A549 (cell line): ENCODE results near the gene ZNF532. TPM values are rescaled to one million over a fixed set of nuclear protein-coding genes. Genes with fewer than 3 reads are reported as not detected.

Experiments
- ATAC-seq, 2 experiments: fragments of 200-7000 bp in 1 of 2; fragments of >200 bp in 1 of 2; cut with Nextera tagmentation in 1 of 2; cut with Tn5 transposase in 1 of 2; 3 replicates each; pipeline versions ENCODE4 v1.8.0 to v1.9.1; 2018 to 2020; ENCODE audit warnings: mild to moderate bottlenecking in 1 of 2, moderate library complexity in 1 of 2
- CTCF ChIA-PET: fragments of 300-600 bp; sonication (Branson Sonifier 250); formaldehyde crosslinking; extraction: SDS; loops from one replicate; lab custom pipeline; 2021; ENCODE audit warnings: antibody characterized with exemption, inconsistent platforms; lab: Yijun Ruan, JAX
- POLR2A ChIA-PET: fragments of 350-600 bp; formaldehyde crosslinking; extraction: SDS; loops from one replicate; lab custom pipeline; 2021; ENCODE audit warnings: antibody characterized with exemption, inconsistent platforms; lab: Yijun Ruan, JAX
- DNase-seq, 2 experiments: peaks; one replicate each; pipeline versions ENCODE4 v3.0.0 to v3.0.0-alpha.2; 2011 to 2016; ENCODE audit warnings: low read depth in 1 of 2, low spot score in 1 of 2
- FAIRE-seq: peaks from 2 replicates; lab custom pipeline; 2011; peaks lifted over from hg19 to GRCh38; lab: Jason Lieb, UNC
- H3K27ac ChIP-seq, 2 experiments: fragments of >200 bp; sonication (Bioruptor Twin); formaldehyde crosslinking; 3 replicates each; pipeline ENCODE4 v1.5.1; 2016 to 2017
- H3K4me1 ChIP-seq: fragments of >200 bp; sonication (Bioruptor Twin); formaldehyde crosslinking; 3 replicates; pipeline ENCODE4 v1.6.1; 2016
- H3K4me2 ChIP-seq: fragments of >200 bp; sonication (Bioruptor Twin); formaldehyde crosslinking; 3 replicates; pipeline ENCODE4 v1.6.1; 2016
- H3K4me3 ChIP-seq: fragments of >200 bp; sonication (Bioruptor Twin); formaldehyde crosslinking; 3 replicates; pipeline ENCODE4 v1.5.1; 2016
- H3K9me3 ChIP-seq: fragments of >200 bp; sonication (Bioruptor Twin); formaldehyde crosslinking; 3 replicates; pipeline ENCODE4 v1.6.1; 2016
- CBX2 ChIP-seq: fragments of 200-600 bp; sonication (generic); IDR thresholded peaks from 2 replicates; pipeline ENCODE4 v1.6.1; 2016; ENCODE audit warnings: low read depth, mild to moderate bottlenecking, borderline replicate concordance
- CBX8 ChIP-seq: fragments of 200-600 bp; sonication (generic); IDR thresholded peaks from 2 replicates; pipeline ENCODE4 v1.6.1; 2016
- CTCF ChIP-seq: fragments of >200 bp; sonication (Bioruptor Twin); formaldehyde crosslinking; IDR thresholded peaks from 3 replicates; pipeline ENCODE4 v1.5.1; 2016
- EHF ChIP-seq: fragments of 250-450 bp; sonication (Bioruptor Pico); IDR thresholded peaks from 2 replicates; pipeline ENCODE4 v1.5.0; 2020; ENCODE audit warnings: mild to moderate bottlenecking
- EHMT2 ChIP-seq: fragments of 200-600 bp; sonication (generic); IDR thresholded peaks from 2 replicates; pipeline ENCODE4 v1.6.1; 2016; ENCODE audit warnings: antibody characterized with exemption, low read depth, mild to moderate bottlenecking, moderate library complexity
- EP300 ChIP-seq, 2 experiments: fragments of >200 bp; sonication (Bioruptor Twin); formaldehyde crosslinking; IDR thresholded peaks; 2 replicates in 1 of 2; 3 replicates in 1 of 2; pipeline ENCODE4 v1.6.1; 2016 to 2017
- GATA3 ChIP-seq: IDR thresholded peaks from 2 replicates; pipeline ENCODE4 v1.6.1; 2012; ENCODE audit warnings: borderline replicate concordance
- HMGXB4 ChIP-seq: fragments of 250-450 bp; sonication (Bioruptor Pico); IDR thresholded peaks from 2 replicates; pipeline ENCODE4 v1.5.0; 2021; ENCODE audit warnings: mild to moderate bottlenecking, moderate library complexity, borderline replicate concordance
- KDM5A ChIP-seq: fragments of 200-600 bp; sonication (generic); IDR thresholded peaks from 2 replicates; pipeline ENCODE4 v1.6.1; 2016; ENCODE audit warnings: antibody characterized with exemption, mild to moderate bottlenecking
- MAZ ChIP-seq: fragments of 150-350 bp; IDR thresholded peaks from 2 replicates; pipeline ENCODE4 v1.6.1; 2014; ENCODE audit warnings: antibody characterized with exemption, low read depth, low read length, borderline replicate concordance
- NFE2L2 ChIP-seq: fragments of 150-350 bp; conservative IDR thresholded peaks from 2 replicates; pipeline ENCODE4 v1.6.1; 2014; ENCODE audit warnings: low read length
- NPAS2 ChIP-seq: fragments of 250-450 bp; sonication (Bioruptor Pico); IDR thresholded peaks from 2 replicates; pipeline ENCODE4 v1.8.0; 2022; ENCODE audit warnings: mild to moderate bottlenecking, moderate library complexity, borderline replicate concordance
- PHF8 ChIP-seq: fragments of 200-600 bp; sonication (generic); IDR thresholded peaks from 2 replicates; pipeline ENCODE4 v1.6.1; 2016; ENCODE audit warnings: low read depth, mild to moderate bottlenecking, antibody characterized with exemption, moderate library complexity, borderline replicate concordance
- RAD21 ChIP-seq, 2 experiments: fragments of >200 bp in 1 of 2; sonication (Bioruptor Twin) in 1 of 2; formaldehyde crosslinking in 1 of 2; IDR thresholded peaks in 1 of 2; conservative IDR thresholded peaks in 1 of 2; 2 replicates in 1 of 2; 3 replicates in 1 of 2; pipeline ENCODE4 v1.6.1; 2012 to 2018; ENCODE audit warnings: inconsistent platforms in 1 of 2
- TP53 ChIP-seq: fragments of 250-450 bp; sonication (Bioruptor Pico); IDR thresholded peaks from 2 replicates; pipeline ENCODE4 v1.5.0; 2021; ENCODE audit warnings: mild to moderate bottlenecking, moderate library complexity
- WGBS: methylation state at CpG from one replicate; pipeline ENCODE4 v1.1.6; 2017; ENCODE audit errors: missing lambda C conversion rate; 5-methylcytosine and 5-hydroxymethylcytosine counted together
- polyA plus RNA-seq, 4 experiments: library from polyadenylated mRNA; depleted of rRNA in 3 of 4; stranded (reverse); fragments of >200 nt; fragmentation: RNase III in 1 of 4; extraction: RNeasy Plus Mini Kit Qiagen cat#74134 plus additional on column Dnase treatment in 1 of 4; gene quantifications; 2 replicates in 3 of 4; 3 replicates in 1 of 4; pipeline ENCODE4 v1.2.3, GENCODE V29; 2011 to 2017
- TF ChIP-seq, protein P1 (sequence below): fragments of 450-650 bp; IDR thresholded peaks from 2 replicates; pipeline ENCODE4 v1.6.1; 2014; ENCODE audit warnings: antibody characterized with exemption
- TF ChIP-seq, protein P2 (sequence below): fragments of 250-450 bp; sonication (Bioruptor Pico); IDR thresholded peaks from 2 replicates; pipeline ENCODE4 v1.5.0; 2020; ENCODE audit warnings: low read depth, mild to moderate bottlenecking, moderate library complexity
- TF ChIP-seq, protein P3 (sequence below): fragments of >200 bp; sonication (Bioruptor Twin); formaldehyde crosslinking; IDR thresholded peaks from 3 replicates; pipeline ENCODE4 v1.6.1; 2016

Gene ZNF532
- polyA plus RNA-seq, 2 of the 4 experiments (the other 2 are of a cell fraction), result 26.8 to 64.6 TPM

GRCh38 chr18:58967751-58968254 is 103.1 kb downstream of the ZNF532 start:
- TF ChIP-seq NPAS2 (CRISPR knock-in tag), result no peak
- 86% methylated on average over 5 of the region's 5 CpGs for WGBS

GRCh38 chr18:58970943-58971790 is 106.5 kb downstream of the ZNF532 start:
- WGBS, result 89% methylated on average over 14 of the region's 14 CpGs
- TF ChIP-seq, protein P1, sequence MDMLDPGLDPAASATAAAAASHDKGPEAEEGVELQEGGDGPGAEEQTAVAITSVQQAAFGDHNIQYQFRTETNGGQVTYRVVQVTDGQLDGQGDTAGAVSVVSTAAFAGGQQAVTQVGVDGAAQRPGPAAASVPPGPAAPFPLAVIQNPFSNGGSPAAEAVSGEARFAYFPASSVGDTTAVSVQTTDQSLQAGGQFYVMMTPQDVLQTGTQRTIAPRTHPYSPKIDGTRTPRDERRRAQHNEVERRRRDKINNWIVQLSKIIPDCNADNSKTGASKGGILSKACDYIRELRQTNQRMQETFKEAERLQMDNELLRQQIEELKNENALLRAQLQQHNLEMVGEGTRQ, result no peak
- no peak for TF ChIP-seq TP53 (CRISPR knock-in tag)
- no peak for TF ChIP-seq EHMT2
- TF ChIP-seq GATA3, result no peak
- TF ChIP-seq CTCF, result no peak
- no peak for TF ChIP-seq RAD21 (conservative IDR thresholded peaks at IDR 0.05 in 1 of 2, IDR thresholded peaks at IDR 0.05 in 1 of 2)
- TF ChIP-seq NFE2L2, result no peak
- no peak for TF ChIP-seq EP300 (IDR thresholded peaks at IDR 0.05)
- no peak for TF ChIP-seq HMGXB4
- TF ChIP-seq, all 56 proteins: peak for 0
- DNase-seq (no peak), ATAC-seq (no peak), FAIRE-seq (no peak)
- no peak overlapping the region for H3K4me3 ChIP-seq
- CTCF ChIA-PET, result interaction anchor here (0.6 kb wide), 1 partner anchor 11 kb away, joined by 4 read pairs; no protein-coding TSS in a partner anchor
- peaks cover 15% of the 10 kb centered on the region for H3K4me1 ChIP-seq
- POLR2A ChIA-PET, result no interaction called here
- H3K4me2 ChIP-seq, result no peak overlapping the region
- no peak overlapping the region for H3K27ac ChIP-seq
- no peaks in the 10 kb centered on the region for H3K9me3 ChIP-seq

More at GRCh38 chr18:58967751-58968254, 103.1 kb downstream of the ZNF532 start:
- FAIRE-seq, result no peak
- no peak for DNase-seq
- Histone ChIP-seq H3K4me2 (no peak overlapping the region), H3K9me3 (no peaks in the 10 kb centered on the region), H3K4me1 (peaks cover 29% of the 10 kb centered on the region; the same call in 2 of the 3 replicates), H3K27ac (peak overlapping the region; percentile 34 to 50; a peak in 3 of 6 replicates), H3K4me3 (no peak overlapping the region)
- CTCF ChIA-PET, result interaction anchor here (0.6 to 1.5 kb wide), 3 partner anchors 15 to 103 kb away, joined by 3 to 5 read pairs (median 3); no protein-coding TSS in a partner anchor
- POLR2A ChIA-PET, result no interaction called here
- ATAC-seq, result no peak

DNA sequence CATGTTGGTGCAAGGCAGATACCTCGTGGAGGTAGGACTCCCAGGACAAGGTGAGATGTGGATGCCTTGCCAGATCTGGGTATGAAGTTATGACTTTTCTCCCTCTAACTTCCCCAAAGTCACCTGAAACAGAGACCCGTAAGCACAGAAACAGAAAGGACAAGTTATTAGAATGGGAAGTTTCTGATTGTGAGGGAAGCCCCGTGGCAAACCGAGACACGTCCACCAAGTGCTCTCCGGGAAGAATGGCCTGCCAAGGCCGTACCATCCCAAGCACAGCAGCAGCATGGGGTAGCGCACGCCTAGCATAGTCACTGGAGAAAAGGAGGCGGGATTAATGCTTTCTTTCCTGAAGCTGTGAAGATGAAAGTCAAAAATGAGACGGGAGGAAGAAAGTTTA is 110.6 kb downstream of the ZNF532 start:
- ATAC-seq (peak in 1 of 2 experiments; percentile 46; a peak in 2 of 6 replicates), DNase-seq (no peak), FAIRE-seq (no peak)
- Histone ChIP-seq H3K9me3 (no peaks in the 10 kb centered on the region), H3K4me1 (peaks cover 17% of the 10 kb centered on the region), H3K27ac (peak overlapping the region; percentile 11 to 63; a peak in 1 of 6 replicates), H3K4me2 (0 out of 3 replicates have a peak overlapping the region, but pooled peaks have one; percentile 16), H3K4me3 (no peak overlapping the region)
- CTCF ChIA-PET, result interaction anchor here (1.2 kb wide), 1 partner anchor 96 kb away, joined by 5 read pairs; no protein-coding TSS in a partner anchor
- 80% methylated on average over 10 of the region's 11 CpGs for WGBS
- POLR2A ChIA-PET, result no interaction called here
- TF ChIP-seq MAZ, result no peak
- no peak for TF ChIP-seq EHF (CRISPR knock-in tag)
- TF ChIP-seq, protein P2, sequence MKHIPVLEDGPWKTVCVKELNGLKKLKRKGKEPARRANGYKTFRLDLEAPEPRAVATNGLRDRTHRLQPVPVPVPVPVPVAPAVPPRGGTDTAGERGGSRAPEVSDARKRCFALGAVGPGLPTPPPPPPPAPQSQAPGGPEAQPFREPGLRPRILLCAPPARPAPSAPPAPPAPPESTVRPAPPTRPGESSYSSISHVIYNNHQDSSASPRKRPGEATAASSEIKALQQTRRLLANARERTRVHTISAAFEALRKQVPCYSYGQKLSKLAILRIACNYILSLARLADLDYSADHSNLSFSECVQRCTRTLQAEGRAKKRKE (CRISPR knock-in tag), result no peak
- TF ChIP-seq NFE2L2, result no peak
- TF ChIP-seq, protein P3, sequence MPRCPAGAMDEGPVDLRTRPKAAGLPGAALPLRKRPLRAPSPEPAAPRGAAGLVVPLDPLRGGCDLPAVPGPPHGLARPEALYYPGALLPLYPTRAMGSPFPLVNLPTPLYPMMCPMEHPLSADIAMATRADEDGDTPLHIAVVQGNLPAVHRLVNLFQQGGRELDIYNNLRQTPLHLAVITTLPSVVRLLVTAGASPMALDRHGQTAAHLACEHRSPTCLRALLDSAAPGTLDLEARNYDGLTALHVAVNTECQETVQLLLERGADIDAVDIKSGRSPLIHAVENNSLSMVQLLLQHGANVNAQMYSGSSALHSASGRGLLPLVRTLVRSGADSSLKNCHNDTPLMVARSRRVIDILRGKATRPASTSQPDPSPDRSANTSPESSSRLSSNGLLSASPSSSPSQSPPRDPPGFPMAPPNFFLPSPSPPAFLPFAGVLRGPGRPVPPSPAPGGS, result no peak
- TF ChIP-seq KDM5A, result no peak
- TF ChIP-seq CBX8, result no peak
- TF ChIP-seq CBX2, result no peak
- no peak for TF ChIP-seq PHF8
